Measurements from ENCODE around the gene DIPK1B.

Gene DIPK1B

DNA sequence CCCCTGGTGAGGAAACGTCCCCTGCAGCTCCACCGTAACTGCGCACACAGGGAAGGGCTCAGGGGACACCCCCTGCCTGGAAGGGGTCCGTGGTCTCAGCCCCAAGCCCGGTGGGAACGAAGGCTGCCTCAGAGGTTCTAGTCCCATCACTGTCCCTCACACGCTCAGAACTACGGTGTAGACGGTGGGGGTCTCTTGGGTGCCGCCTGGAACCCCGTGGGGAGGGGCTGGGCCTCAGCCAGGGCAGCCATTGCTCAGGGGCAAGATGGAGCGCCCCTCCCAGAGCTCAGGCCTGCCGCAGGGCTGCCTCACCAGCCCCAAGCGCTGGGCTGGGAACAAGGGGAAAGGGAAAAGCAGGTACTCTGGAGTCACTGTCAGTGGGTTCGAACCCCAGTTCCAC lies 28.0 kb upstream of the DIPK1B start:
- Histone ChIP-seq H3K27ac (ENCODE audit: low read depth, low read length) (no peak overlapping the region), H3K4me1 (ENCODE audit: insufficient read depth, low read length) (peaks cover 22% of the 10 kb centered on the region), H3K4me3 (ENCODE audit: low read depth in 1 of 2, low read length in 2 of 2) (no peak overlapping the region), H3K36me3 (ENCODE audit: insufficient read depth, low read length) (no peaks in the 10 kb centered on the region), H3K27me3 (ENCODE audit: control insufficient read depth in 1 of 2, insufficient read depth in 2 of 2, low read length in 2 of 2) (no peaks in the 10 kb centered on the region), H3K9ac (ENCODE audit: low read length) (no peak overlapping the region), H3K9me3 (ENCODE audit: low read length) (no peaks in the 10 kb centered on the region)

DNA sequence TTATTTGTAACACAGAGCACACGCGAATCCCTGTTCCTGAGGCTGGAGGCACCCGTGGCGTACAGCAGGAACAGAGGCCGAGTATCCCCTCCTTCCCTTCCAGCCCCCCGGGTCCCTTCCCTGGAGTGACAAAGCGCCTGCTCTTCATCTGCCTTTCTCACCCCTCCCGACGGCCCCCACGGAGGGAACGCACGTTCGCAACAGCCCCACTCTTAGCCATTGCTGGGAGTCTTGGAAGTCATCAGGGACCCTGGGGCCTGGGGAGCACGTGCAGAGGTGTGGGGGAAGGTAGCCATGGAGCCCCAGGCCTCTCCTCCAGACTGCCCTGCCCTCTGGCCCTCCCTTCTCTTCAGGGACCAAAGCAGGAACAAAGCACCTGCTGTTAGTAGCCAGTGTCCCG lies 27.6 kb upstream of the DIPK1B start:
- no peaks in the 10 kb centered on the region for H3K9me3 ChIP-seq (ENCODE audit: low read length)
- no peak overlapping the region for H3K27ac ChIP-seq (ENCODE audit: low read depth, low read length)
- H3K27me3 ChIP-seq (ENCODE audit: control insufficient read depth in 1 of 2, insufficient read depth in 2 of 2, low read length in 2 of 2), result no peaks in the 10 kb centered on the region
- no peak overlapping the region for H3K9ac ChIP-seq (ENCODE audit: low read length)
- no peaks in the 10 kb centered on the region for H3K36me3 ChIP-seq (ENCODE audit: insufficient read depth, low read length)
- no peak overlapping the region for H3K4me3 ChIP-seq (ENCODE audit: low read depth in 1 of 2, low read length in 2 of 2)
- H3K4me1 ChIP-seq (ENCODE audit: insufficient read depth, low read length), result peaks cover 22% of the 10 kb centered on the region

DNA sequence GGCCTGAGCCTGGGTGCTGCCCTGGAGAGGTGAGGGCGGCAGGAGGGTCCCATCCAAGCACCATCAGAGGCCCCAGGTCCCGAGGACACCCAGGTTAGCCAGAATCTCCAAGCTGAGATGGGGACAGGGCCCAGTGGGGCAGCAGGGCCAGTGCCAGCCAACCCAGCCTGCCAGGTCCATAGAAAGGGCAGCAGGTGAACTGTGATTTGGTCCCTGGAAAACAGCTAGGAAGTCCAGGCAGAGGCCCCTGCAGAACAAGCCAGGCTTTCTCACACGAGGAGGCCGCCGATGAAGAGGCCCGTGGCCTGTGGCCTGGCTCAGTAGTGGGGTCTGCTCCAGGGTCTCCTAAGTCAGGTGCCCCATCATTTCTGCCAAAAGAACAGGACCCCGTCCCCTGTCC lies 27.2 kb upstream of the DIPK1B start:
- H3K27ac ChIP-seq (ENCODE audit: low read depth, low read length), result no peak overlapping the region
- H3K4me1 ChIP-seq (ENCODE audit: insufficient read depth, low read length), result peaks cover 25% of the 10 kb centered on the region
- no peaks in the 10 kb centered on the region for H3K36me3 ChIP-seq (ENCODE audit: insufficient read depth, low read length)
- H3K27me3 ChIP-seq (ENCODE audit: control insufficient read depth in 1 of 2, insufficient read depth in 2 of 2, low read length in 2 of 2), result no peaks in the 10 kb centered on the region
- no peaks in the 10 kb centered on the region for H3K9me3 ChIP-seq (ENCODE audit: low read length)
- no peak overlapping the region for H3K4me3 ChIP-seq (ENCODE audit: low read depth in 1 of 2, low read length in 2 of 2)
- H3K9ac ChIP-seq (ENCODE audit: low read length), result no peak overlapping the region

DNA sequence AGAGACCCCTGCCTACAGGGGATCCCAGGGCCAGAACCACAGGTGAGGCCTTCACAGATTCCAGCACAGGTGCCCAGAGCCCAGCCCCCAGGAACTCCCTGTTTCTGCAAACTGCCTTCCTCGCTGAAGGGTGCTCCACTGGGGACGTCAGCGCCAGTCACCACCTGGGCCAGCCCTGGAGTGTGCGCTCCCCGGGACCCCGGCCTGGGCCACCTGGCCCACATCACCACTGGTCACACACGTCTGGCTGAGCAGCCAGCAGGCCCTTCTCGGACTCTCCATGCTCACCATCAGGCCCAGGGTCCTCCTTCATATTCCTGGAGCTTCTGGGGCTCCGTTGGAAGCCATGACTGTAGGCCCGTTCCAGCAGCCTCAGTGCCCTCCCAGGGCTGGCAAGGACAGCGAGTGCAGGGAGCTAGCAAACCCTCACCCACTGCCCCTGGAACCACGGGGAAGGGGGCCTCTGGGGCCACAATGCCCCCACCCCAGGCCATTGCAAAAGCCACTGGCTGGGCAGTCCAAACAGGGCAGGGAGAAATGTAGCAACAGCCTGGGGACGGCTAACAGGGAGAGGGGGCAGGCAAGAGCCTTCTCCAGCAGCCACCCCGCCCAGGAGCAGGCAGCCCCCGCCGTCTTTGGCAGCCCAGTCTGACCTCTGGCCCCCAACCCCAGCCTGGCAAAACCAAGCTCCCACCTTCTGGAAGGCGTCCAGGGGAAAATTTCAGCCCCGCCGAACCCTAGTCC lies 26.4 kb upstream of the DIPK1B start:
- H3K4me1 ChIP-seq (ENCODE audit: insufficient read depth, low read length), result peaks cover 33% of the 10 kb centered on the region
- peak overlapping the region; percentile 73 for H3K27ac ChIP-seq (ENCODE audit: low read depth, low read length)
- no peaks in the 10 kb centered on the region for H3K27me3 ChIP-seq (ENCODE audit: control insufficient read depth in 1 of 2, insufficient read depth in 2 of 2, low read length in 2 of 2)
- peak overlapping the region; percentile 49 for H3K9ac ChIP-seq (ENCODE audit: low read length)
- peak overlapping the region; percentile 67 to 90 for H3K4me3 ChIP-seq (ENCODE audit: low read depth in 1 of 2, low read length in 2 of 2)
- H3K9me3 ChIP-seq (ENCODE audit: low read length), result no peaks in the 10 kb centered on the region
- no peaks in the 10 kb centered on the region for H3K36me3 ChIP-seq (ENCODE audit: insufficient read depth, low read length)

- Histone ChIP-seq H3K9ac (ENCODE audit: low read length) (peak overlapping the region; percentile 49), H3K4me1 (ENCODE audit: insufficient read depth, low read length) (peaks cover 36% of the 10 kb centered on the region), H3K27me3 (ENCODE audit: control insufficient read depth in 1 of 2, insufficient read depth in 2 of 2, low read length in 2 of 2) (no peaks in the 10 kb centered on the region), H3K9me3 (ENCODE audit: low read length) (no peaks in the 10 kb centered on the region), H3K27ac (ENCODE audit: low read depth, low read length) (peak overlapping the region; percentile 73), H3K36me3 (ENCODE audit: insufficient read depth, low read length) (no peaks in the 10 kb centered on the region), H3K4me3 (ENCODE audit: low read depth in 1 of 2, low read length in 2 of 2) (peak overlapping the region; percentile 67 to 90)
Measured at GRCh38 chr9:136686534-136686793, 25.9 kb upstream of the DIPK1B start.

- H3K27ac ChIP-seq (ENCODE audit: low read depth, low read length), result peak within 1 kb of the TSS; percentile 73
- H3K9me3 ChIP-seq (ENCODE audit: low read length), result no peaks in the 10 kb centered on the region
- H3K4me3 ChIP-seq (ENCODE audit: low read depth in 1 of 2, low read length in 2 of 2), result peak within 1 kb of the TSS; percentile 67 to 90
- peak within 1 kb of the TSS; percentile 49 for H3K9ac ChIP-seq (ENCODE audit: low read length)
- no peaks in the 10 kb centered on the region for H3K27me3 ChIP-seq (ENCODE audit: control insufficient read depth in 1 of 2, insufficient read depth in 2 of 2, low read length in 2 of 2)
- peaks cover 36% of the 10 kb centered on the region for H3K4me1 ChIP-seq (ENCODE audit: insufficient read depth, low read length)
- H3K36me3 ChIP-seq (ENCODE audit: insufficient read depth, low read length), result no peaks in the 10 kb centered on the region
Measured at GRCh38 chr9:136686794-136687711, 25.3 kb upstream of the DIPK1B start, which contains the start of gene AGPAT2. TSS of gene AGPAT2 (minus strand) at chr9:136687457. CDS start at chr9:136687357, 100 bp downstream.

DNA sequence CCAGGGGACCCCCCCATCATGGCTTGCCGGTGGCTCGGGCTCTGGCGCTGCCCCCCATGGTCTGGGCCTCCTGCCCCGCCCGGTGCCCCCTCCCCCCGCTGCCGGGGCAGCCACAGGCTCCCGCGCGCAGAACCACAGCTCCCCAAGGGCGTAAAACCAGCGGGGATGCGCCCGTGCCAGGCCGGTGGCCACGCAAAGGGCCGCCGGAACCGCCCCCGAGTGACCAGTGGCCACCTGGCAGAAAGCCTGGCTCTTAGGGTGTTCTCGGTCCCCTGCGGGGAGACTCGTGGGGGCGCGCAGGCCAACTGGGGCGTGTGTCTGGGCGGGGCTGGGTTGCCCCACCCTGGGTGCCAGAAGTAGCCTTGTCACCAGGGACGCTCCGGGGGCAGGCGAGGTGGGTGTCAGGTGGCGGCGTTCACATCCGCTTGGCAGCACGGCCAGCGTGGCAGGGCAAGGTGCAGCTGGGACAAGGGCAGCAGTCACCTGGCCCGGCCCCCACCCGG lies 24.6 kb upstream of the DIPK1B start:
- H3K9me3 ChIP-seq (ENCODE audit: low read length), result no peaks in the 10 kb centered on the region
- peaks cover 36% of the 10 kb centered on the region for H3K4me1 ChIP-seq (ENCODE audit: insufficient read depth, low read length)
- no peak overlapping the region for H3K4me3 ChIP-seq (ENCODE audit: low read depth in 1 of 2, low read length in 2 of 2)
- no peak overlapping the region for H3K9ac ChIP-seq (ENCODE audit: low read length)
- no peaks in the 10 kb centered on the region for H3K27me3 ChIP-seq (ENCODE audit: control insufficient read depth in 1 of 2, insufficient read depth in 2 of 2, low read length in 2 of 2)
- H3K36me3 ChIP-seq (ENCODE audit: insufficient read depth, low read length), result no peaks in the 10 kb centered on the region
- H3K27ac ChIP-seq (ENCODE audit: low read depth, low read length), result peak overlapping the region; percentile 19

DNA sequence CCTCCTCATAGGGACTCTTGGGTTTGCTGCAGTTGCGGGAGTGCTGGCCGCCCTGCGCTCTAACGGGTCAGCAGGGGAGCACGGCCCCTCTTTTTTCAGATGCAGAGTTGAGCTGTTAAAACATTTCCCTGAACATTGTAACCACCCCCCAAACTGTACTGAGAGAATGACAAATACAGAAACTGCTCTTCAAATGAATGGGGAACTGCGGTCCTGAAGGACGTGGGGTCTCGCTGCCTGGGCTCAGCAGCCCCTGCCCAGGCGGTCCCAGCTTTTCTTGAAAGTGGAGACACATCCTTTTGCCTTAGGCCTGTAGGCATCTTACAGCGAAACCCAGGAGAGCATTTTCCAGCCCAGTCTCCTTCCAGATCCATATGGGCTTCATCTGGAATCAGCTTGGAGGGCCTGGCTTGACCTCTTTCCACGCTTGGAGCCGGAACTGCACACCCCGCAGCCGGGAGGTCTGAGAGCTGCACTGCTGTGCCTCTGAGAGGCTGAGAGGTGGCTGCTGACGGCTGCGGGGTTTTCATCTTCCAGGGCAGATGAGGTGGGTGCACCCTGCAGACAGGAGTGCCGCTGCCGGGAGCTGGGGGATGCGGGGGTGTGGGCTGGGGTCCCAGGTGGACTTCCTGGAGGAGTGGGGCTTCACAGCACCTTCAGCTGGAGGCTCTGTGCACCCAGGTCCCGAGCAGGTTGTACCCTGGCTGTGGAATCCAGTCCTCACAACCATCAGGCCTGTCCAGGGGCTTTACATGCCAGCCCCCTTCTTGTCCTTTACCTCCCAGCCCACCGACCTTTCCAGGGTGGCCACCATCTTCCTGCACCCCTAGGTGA lies 23.9 kb upstream of the DIPK1B start:
- Histone ChIP-seq H3K27me3 (ENCODE audit: control insufficient read depth in 1 of 2, insufficient read depth in 2 of 2, low read length in 2 of 2) (no peaks in the 10 kb centered on the region), H3K4me3 (ENCODE audit: low read depth in 1 of 2, low read length in 2 of 2) (no peak overlapping the region), H3K9me3 (ENCODE audit: low read length) (no peaks in the 10 kb centered on the region), H3K36me3 (ENCODE audit: insufficient read depth, low read length) (no peaks in the 10 kb centered on the region), H3K9ac (ENCODE audit: low read length) (no peak overlapping the region), H3K27ac (ENCODE audit: low read depth, low read length) (peak overlapping the region; percentile 19), H3K4me1 (ENCODE audit: insufficient read depth, low read length) (peaks cover 36% of the 10 kb centered on the region)

GRCh38 chr9:136689108-136689460 lies 23.3 kb upstream of the DIPK1B start:
- no peak overlapping the region for H3K27ac ChIP-seq (ENCODE audit: low read depth, low read length)

GRCh38 chr9:136690104-136690805 lies 22.1 kb upstream of the DIPK1B start:
- no peak overlapping the region for H3K27ac ChIP-seq (ENCODE audit: low read depth, low read length)
- peaks cover 32% of the 10 kb centered on the region for H3K4me1 ChIP-seq (ENCODE audit: insufficient read depth, low read length)
- H3K4me3 ChIP-seq (ENCODE audit: low read depth in 1 of 2, low read length in 2 of 2), result no peak overlapping the region
- no peaks in the 10 kb centered on the region for H3K27me3 ChIP-seq (ENCODE audit: control insufficient read depth in 1 of 2, insufficient read depth in 2 of 2, low read length in 2 of 2)
- H3K9me3 ChIP-seq (ENCODE audit: low read length), result no peaks in the 10 kb centered on the region
- H3K9ac ChIP-seq (ENCODE audit: low read length), result no peak overlapping the region
- no peaks in the 10 kb centered on the region for H3K36me3 ChIP-seq (ENCODE audit: insufficient read depth, low read length)

More at GRCh38 chr9:136689108-136689460, 23.3 kb upstream of the DIPK1B start:
- no peak overlapping the region for H3K4me3 ChIP-seq (ENCODE audit: low read depth in 1 of 2, low read length in 2 of 2)
- H3K9ac ChIP-seq (ENCODE audit: low read length), result no peak overlapping the region
- no peaks in the 10 kb centered on the region for H3K36me3 ChIP-seq (ENCODE audit: insufficient read depth, low read length)
- H3K4me1 ChIP-seq (ENCODE audit: insufficient read depth, low read length), result peaks cover 36% of the 10 kb centered on the region
- H3K9me3 ChIP-seq (ENCODE audit: low read length), result no peaks in the 10 kb centered on the region
- no peaks in the 10 kb centered on the region for H3K27me3 ChIP-seq (ENCODE audit: control insufficient read depth in 1 of 2, insufficient read depth in 2 of 2, low read length in 2 of 2)
